ENCODE results near the gene LRRC4C. TPM values are rescaled to one million over a fixed set of nuclear protein-coding genes. Genes with fewer than 3 reads are reported as not detected.

LRRC4C gene
- total RNA-seq, 1 donor from 2014 or later, result 16.9 TPM

DNA sequence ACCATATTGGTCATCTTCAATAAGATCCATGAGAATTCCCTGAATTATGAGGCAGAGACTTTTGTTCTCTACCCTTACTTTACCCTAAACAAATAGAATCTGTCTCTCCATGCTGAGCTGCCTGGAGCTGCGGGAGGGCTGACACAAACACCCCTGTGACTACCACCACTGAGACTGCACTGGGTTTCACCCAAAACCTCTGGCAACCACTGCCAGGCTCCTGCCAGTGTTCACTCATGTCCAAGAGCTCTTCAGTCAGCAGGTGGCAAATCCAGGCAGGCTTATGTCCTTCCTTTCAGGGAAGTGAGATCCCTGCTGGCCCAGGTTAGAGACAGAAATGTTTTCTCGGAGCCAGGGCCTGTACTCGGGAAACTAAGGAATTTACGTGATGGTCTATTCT is 1105.3 kb downstream of the LRRC4C start:
- TF ChIP-seq, protein P1, sequence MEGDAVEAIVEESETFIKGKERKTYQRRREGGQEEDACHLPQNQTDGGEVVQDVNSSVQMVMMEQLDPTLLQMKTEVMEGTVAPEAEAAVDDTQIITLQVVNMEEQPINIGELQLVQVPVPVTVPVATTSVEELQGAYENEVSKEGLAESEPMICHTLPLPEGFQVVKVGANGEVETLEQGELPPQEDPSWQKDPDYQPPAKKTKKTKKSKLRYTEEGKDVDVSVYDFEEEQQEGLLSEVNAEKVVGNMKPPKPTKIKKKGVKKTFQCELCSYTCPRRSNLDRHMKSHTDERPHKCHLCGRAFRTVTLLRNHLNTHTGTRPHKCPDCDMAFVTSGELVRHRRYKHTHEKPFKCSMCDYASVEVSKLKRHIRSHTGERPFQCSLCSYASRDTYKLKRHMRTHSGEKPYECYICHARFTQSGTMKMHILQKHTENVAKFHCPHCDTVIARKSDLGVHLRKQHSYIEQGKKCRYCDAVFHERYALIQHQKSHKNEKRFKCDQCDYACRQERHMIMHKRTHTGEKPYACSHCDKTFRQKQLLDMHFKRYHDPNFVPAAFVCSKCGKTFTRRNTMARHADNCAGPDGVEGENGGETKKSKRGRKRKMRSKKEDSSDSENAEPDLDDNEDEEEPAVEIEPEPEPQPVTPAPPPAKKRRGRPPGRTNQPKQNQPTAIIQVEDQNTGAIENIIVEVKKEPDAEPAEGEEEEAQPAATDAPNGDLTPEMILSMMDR (IDR thresholded peaks at IDR 0.05; ENCODE audit: unreplicated experiment), result no peak
- peaks cover 3% of the 10 kb centered on the region for H3K9me3 Mint-ChIP-seq
- DNase-seq (ENCODE audit: low spot score in 2 of 2, unreplicated experiment in 2 of 2), result no peak
- H3K4me3 Mint-ChIP-seq, result no peak overlapping the region
- no peaks in the 10 kb centered on the region for H3K4me1 Mint-ChIP-seq
- H3K27ac Mint-ChIP-seq, result no peak overlapping the region
- H3K27me3 Mint-ChIP-seq (ENCODE audit: low read depth), result no peaks in the 10 kb centered on the region
- H3K36me3 Mint-ChIP-seq, result no peaks in the 10 kb centered on the region

DNA sequence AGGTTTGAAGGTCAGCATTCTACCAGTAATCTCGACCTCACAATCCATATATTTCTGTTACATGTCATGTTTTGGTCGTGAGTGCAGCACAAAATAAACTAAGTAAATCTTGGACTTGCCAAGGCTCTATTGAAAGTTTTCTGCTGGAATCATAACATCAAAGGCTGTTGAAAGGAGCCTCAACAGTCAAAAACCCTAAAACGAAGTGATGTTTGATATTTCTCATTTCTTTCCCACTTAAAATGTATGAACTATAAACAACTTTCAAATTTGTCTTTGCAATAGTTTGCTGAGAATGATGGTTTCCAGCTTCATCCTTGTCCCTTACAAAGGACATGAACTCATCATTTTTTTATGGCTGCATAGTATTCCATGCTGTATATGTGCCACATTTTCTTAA is 1118.5 kb downstream of the LRRC4C start:
- TF ChIP-seq, protein P1 (IDR thresholded peaks at IDR 0.05; ENCODE audit: unreplicated experiment), result no peak
- DNase-seq (ENCODE audit: low spot score in 2 of 2, unreplicated experiment in 2 of 2), result no peak
- H3K27ac Mint-ChIP-seq, result no peak overlapping the region
- no peak overlapping the region for H3K4me3 Mint-ChIP-seq
- no peaks in the 10 kb centered on the region for H3K27me3 Mint-ChIP-seq (ENCODE audit: low read depth)
- no peaks in the 10 kb centered on the region for H3K4me1 Mint-ChIP-seq
- H3K9me3 Mint-ChIP-seq, result peaks cover 19% of the 10 kb centered on the region
- H3K36me3 Mint-ChIP-seq, result no peaks in the 10 kb centered on the region

DNA sequence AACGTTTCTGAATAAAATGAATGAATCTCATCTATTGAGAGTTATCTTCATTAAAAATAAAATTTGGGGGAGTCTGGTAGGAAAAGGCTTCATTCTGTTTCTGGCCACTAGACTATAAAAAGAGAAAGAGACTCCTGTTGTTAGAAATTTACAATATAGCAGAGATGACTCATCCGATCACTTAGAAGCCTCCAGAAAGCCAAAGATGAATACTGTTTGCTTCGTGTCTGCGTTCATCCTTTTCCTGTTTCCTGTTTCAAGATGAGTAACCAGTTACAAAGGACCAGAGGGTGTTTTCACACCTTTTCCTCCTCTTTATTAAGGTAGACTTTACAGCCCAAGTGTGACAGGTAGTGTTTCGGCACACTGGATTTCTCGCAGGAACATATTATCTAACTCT is 1120.7 kb downstream of the LRRC4C start:
- H3K4me1 Mint-ChIP-seq, result no peaks in the 10 kb centered on the region
- no peak overlapping the region for H3K4me3 Mint-ChIP-seq
- DNase-seq (ENCODE audit: low spot score in 2 of 2, unreplicated experiment in 2 of 2), result no peak
- peaks cover 4% of the 10 kb centered on the region for H3K9me3 Mint-ChIP-seq
- H3K27me3 Mint-ChIP-seq (ENCODE audit: low read depth), result no peaks in the 10 kb centered on the region
- no peaks in the 10 kb centered on the region for H3K36me3 Mint-ChIP-seq
- H3K27ac Mint-ChIP-seq, result no peak overlapping the region
- TF ChIP-seq, protein P1 (IDR thresholded peaks at IDR 0.05; ENCODE audit: unreplicated experiment), result no peak

DNA sequence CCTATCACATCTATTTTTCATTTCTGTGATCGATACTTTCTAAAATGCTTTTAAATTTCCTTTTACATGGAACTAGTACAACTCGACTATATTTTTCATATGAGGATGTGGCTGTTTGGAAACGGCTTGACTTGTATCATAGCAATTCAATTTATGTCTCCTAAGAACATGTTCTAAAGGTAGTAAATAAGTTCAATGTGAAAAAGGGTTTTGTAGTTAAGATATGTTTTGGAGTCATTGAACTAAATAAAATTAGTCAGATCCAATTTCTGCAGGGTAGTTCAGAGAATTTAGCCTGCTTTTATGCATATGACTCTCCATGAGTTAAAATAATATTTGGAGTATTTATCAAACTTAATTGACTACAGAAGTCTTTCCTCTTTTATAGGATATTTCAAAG is 1121.4 kb downstream of the LRRC4C start:
- no peaks in the 10 kb centered on the region for H3K36me3 Mint-ChIP-seq
- H3K9me3 Mint-ChIP-seq, result no peaks in the 10 kb centered on the region
- H3K27me3 Mint-ChIP-seq (ENCODE audit: low read depth), result no peaks in the 10 kb centered on the region
- TF ChIP-seq, protein P1 (IDR thresholded peaks at IDR 0.05; ENCODE audit: unreplicated experiment), result no peak
- DNase-seq (ENCODE audit: low spot score in 2 of 2, unreplicated experiment in 2 of 2), result no peak
- H3K4me3 Mint-ChIP-seq, result no peak overlapping the region
- no peaks in the 10 kb centered on the region for H3K4me1 Mint-ChIP-seq
- no peak overlapping the region for H3K27ac Mint-ChIP-seq

DNA sequence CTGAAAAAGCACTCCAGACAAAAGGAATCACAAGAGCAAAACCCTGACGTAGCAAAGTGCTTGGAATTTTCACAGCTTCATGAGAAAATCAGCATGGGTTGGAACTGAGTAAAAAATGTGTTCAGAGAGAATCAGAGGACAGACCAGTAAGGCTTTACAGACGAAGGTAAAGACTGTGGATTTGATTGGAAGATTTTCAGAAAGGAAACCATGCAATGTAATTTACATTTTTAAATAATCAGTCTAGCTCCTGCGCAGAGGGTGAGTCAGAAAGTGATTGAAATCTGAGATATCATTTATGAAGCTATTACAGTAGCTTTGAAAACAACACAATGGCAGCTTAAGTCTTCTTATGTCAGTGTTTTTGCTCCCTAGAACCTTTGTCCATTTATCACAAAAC is 1122.3 kb downstream of the LRRC4C start:
- H3K4me3 Mint-ChIP-seq, result no peak overlapping the region
- H3K36me3 Mint-ChIP-seq, result no peaks in the 10 kb centered on the region
- no peaks in the 10 kb centered on the region for H3K4me1 Mint-ChIP-seq
- H3K27ac Mint-ChIP-seq, result no peak overlapping the region
- no peak for DNase-seq (ENCODE audit: low spot score in 2 of 2, unreplicated experiment in 2 of 2)
- no peaks in the 10 kb centered on the region for H3K9me3 Mint-ChIP-seq
- H3K27me3 Mint-ChIP-seq (ENCODE audit: low read depth), result no peaks in the 10 kb centered on the region
- TF ChIP-seq, protein P1 (IDR thresholded peaks at IDR 0.05; ENCODE audit: unreplicated experiment), result no peak

All from mesothelial cell of epicardium (in vitro differentiated cells).